HG03520 (cell line): ENCODE data around the gene MFAP4.

Source experiments
- ATAC-seq: cut with Tn5 transposase; IDR thresholded peaks from one replicate; pipeline ENCODE4 v1.9.1; 2021; ENCODE audit warnings: mild to moderate bottlenecking, moderate library complexity; ENCODE audit not compliant: unreplicated experiment

The MFAP4 gene

DNA sequence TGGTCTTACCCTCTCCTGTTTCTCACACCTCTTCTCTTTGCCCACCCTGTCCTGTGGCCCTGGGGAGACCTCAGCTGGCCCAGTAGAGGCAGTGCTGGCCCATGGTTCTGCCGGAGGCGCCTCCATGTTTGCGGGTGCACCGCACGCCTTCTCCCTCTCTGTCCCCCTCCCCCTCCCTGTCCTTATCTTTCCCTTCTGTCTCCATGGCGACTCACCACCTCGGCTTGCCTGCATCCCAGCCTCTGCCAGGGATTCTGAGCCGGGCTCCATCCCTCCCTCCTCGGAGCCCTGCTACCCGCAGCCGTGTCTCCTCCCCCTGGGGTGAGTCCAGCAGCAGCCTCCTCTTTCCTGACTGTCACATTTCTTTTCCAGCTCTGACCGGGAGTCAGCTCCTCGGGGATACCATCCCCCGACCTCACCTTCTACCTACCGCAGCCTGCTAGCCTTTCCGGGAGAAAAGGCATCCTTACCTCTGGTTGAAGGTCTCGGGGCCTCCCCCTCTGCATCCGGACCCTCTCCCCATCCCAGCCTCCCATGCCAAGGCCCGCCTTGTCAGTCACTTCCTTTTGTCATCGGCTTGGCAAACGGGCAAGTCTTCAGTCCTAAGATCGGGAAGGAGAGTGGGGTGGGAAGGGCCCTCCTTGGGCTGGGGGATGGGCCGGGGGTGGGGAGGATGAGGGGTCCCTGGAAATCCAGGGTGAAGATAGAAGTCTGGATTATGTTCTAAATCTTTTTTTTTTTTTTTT is 24.1 kb upstream of the MFAP4 start, which contains the start of gene RNF112:
TSS of gene RNF112 (plus strand) at position 358 of the 746 bp plus-strand sequence. CDS start at position 535, 177 bp downstream.
- ATAC-seq: no peak

- no peak for ATAC-seq
Measured at GRCh38 chr17:19410091-19410490, 23.1 kb upstream of the MFAP4 start.

- no peak for ATAC-seq
Measured at GRCh38 chr17:19409509-19409908, 22.5 kb upstream of the MFAP4 start.

- no peak for ATAC-seq
Measured at GRCh38 chr17:19409066-19409465, 22.1 kb upstream of the MFAP4 start.

GRCh38 chr17:19408346-19408710 is 21.3 kb upstream of the MFAP4 start:
- no peak for ATAC-seq

DNA sequence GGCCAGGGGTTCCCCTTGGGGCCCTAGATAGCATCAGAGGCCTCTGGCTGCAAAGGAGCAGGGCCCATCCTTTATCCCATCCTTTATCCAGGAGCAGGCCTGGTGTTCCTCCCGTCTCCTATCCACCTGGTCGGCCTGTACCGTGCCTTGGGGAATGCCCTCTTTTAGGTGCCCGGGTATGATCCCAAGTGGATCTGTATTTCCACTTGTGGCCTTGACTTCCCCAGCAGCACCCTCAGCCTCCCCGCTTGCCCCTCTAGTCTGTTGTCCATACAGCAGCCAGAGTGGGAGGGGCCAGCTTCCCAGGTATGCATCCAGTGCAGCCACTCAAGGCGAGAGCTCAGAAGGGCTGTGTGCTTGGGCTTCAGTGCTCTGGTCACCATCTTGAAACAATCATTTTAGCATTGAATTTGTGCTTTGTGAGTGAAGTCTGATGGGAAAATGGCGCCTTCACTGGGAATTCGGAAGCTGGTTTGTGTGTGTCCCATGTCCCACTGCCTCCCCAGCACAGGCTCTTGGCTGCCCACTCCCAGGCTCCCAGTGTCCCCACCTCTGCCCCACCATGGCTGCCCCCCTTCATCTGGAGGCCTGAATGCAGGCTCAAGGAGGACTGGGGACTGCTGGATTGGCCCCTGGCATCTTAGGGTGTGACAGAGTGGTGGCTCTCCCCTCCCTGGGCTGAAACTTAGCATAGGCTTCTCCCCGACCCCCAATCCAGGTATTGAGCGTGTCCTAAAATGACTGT is 20.8 kb upstream of the MFAP4 start:
- ATAC-seq: no peak

GRCh38 chr17:19405114-19405513 is 18.1 kb upstream of the MFAP4 start:
- no peak for ATAC-seq

DNA sequence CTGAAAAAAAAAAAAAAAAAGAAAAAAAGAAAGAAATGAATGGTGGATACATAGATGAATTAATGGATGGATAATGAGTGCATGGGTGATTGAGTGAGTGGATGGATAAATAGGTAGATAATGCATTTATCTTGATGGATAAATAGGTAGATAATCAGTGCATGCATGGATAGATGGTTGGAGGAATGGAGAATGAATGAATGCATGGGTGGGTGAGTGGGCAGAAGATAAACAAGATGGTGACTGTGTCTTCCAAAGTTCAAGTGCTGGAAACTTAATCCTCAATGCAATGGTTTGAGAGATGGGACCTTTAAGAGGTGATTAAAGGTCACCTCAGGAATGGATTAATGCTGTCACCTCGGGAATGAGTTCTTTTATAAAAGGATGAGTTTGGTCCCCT is 17.3 kb upstream of the MFAP4 start:
- no peak for ATAC-seq

DNA sequence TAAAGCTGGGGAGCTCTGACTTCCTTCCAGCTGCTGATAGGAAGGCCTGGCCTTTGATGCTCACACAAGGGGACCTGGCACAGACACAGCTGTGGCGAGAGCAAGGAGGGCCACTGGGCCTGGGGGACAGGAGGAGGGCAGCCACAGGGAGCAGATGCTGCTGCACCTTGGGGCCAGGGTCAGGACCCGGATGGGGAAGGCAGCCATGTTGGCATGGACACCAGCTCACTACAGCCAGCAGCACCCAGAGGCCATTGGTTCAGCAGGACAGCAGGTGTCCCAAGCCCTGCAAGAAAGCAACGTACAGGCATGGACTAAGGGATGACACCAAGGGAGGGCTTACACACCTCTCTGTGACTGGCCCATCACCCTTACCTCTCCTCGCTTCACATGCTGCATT is 16.0 kb upstream of the MFAP4 start:
- ATAC-seq: no peak

DNA sequence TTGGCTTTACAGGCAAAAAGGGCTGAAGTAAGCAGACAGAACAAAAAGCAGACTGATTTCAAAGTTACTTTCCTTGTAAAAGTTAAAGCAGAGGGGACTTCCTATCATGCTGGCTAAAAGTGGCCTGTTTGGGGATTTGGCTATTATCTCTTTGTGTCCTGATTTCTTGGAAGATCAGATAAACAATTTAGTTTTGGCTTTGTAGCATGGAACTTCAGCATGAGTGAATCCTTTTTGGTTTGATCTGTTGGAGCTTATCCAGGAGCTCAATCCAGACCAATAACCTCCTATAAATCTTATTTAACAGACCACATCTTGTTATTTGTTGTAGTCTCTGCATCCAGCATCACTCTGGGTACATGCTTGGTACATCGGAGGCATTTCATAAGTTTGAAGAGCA is 15.2 kb upstream of the MFAP4 start:
- no peak for ATAC-seq

- ATAC-seq: no peak
Measured at GRCh38 chr17:19401321-19402010, 14.5 kb upstream of the MFAP4 start.

DNA sequence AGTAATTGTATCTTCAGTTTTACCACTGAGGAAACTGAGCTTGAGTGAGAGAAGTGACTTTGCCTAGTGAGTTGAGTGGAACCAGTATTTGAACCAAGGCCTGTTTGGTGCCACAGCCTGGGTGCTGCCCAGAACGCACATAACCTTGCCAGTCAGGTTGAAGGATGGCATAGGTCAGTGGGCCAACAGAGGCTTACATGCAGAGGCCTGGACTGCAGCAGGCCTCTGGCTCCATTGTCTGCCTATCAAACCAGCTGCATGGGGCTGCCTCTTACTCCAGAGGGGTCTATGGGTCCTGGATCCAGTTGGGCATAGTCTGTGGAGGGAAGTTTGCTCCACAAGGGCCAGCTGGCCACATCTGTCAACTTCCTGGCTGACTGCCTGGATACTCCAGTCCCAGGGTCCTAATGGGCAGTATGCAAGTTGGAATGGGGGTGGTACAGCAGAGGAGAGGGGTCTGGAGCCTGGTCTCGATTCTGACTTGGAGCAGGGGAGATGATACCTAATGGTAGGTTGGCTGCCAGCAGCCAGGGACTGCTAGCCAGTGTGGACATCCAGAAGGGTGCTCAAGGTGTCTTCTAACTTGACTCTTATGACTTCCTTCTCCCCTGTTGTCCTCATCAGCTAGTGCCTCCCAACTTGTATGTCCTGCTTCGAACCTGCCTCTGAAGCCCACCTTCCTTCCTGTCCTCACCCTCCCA is 12.9 kb upstream of the MFAP4 start:
- ATAC-seq: no peak

DNA sequence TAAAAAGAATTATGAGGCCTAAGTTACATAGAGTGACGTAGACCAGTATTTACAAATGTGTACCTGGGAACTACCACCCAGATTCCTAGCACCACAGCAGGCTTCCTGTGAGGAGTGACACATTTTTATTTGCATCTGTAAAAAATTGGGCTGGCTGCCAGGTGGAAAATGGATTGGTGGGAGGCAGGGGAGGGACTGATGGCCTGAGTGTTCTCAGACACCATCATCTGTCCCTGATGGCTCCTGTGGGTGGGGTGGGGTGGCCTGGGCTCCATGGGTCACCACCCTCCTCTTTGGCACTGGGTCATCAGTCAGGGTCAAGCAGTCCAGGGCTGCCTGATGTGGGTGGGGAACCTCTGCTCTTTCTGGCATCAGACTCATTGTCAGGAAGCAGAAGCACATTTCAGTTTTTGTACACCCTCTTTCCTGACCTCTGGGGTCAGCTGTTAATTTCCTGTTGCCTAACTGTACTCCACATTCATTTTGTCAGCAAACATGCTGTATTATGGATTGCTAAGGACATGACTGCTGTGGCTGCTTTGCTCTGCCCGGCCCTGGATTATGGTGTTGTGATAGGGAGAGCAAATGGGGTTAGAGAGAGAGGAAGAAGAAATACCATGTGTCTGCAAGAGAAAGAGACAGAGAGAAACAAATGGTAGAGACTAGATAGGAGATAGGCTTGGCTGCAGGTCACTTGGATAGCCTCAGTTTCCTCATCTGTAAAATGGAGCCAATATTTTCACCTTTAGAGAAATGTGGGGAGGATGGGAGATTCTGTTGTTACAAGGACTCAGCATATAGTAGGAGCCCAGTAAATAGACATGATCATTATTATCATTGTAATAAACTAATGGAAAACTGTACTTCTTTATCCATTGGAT is 11.6 kb upstream of the MFAP4 start:
- no peak for ATAC-seq

DNA sequence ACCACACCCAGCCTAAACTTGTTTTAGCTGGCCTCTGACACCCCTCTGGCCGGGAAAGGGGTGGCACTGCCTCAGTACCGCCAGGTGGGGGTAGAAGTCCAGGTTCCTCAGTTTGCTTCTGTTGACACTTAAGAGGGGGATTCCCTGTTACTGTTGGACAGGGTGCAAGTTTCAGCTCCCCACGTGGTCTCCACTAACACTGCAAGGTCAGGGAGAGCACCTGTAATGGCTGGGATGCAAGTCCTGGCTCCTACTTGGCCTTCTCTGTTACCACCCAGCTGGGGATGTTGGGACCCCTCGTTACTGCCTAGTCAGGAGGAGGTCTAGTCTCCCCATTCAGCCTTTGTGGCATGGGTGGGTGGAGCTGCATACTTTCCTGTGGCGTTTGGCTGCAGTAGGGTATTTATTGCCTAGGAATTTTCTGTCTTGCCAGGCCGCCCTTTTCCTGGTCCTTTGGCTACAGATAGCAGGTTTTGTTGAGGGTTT is 10.6 kb upstream of the MFAP4 start:
- no peak for ATAC-seq

GRCh38 chr17:19392303-19392702 is 5.3 kb upstream of the MFAP4 start:
- no peak for ATAC-seq

GRCh38 chr17:19391432-19391831 is 4.4 kb upstream of the MFAP4 start:
- ATAC-seq: no peak

- no peak for ATAC-seq
Measured at GRCh38 chr17:19390951-19391350, 4.0 kb upstream of the MFAP4 start.

- ATAC-seq: no peak
Measured at GRCh38 chr17:19388791-19389785, 2.1 kb upstream of the MFAP4 start.
